NK-92 (cell line): ENCODE results near the gene PHF19.

Experiments used
- DNase-seq: peaks from one replicate; lab custom pipeline; 2025; ENCODE audit not compliant: unreplicated experiment; lab: John Stamatoyannopoulos, UW

The PHF19 gene

DNA sequence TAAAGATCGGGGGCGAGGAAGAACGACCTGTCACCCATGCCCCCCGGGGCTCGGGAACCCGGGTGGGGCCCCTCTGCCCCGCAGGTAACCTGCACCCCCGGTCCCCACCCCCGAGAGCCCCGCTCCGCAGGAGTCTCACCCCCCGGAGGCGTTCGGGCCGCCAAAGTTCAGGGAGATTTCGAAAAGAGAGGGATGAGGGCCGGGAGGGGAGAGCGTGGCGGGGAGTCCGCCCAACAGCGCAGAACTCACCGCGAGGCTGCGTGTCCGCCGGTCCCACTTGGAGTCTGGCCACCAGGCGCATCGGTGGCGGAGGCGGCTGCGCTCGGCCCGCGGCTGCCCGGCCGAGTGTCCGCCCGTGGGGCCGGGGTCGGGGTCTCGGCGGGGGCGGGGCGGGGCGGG lies at the start of gene PHF19:
TSS of gene PHF19 (minus strand) at position 347 of the 399 bp plus-strand sequence. CDS start 2,447 bp downstream, outside the sequence.
- no peak for DNase-seq

DNA sequence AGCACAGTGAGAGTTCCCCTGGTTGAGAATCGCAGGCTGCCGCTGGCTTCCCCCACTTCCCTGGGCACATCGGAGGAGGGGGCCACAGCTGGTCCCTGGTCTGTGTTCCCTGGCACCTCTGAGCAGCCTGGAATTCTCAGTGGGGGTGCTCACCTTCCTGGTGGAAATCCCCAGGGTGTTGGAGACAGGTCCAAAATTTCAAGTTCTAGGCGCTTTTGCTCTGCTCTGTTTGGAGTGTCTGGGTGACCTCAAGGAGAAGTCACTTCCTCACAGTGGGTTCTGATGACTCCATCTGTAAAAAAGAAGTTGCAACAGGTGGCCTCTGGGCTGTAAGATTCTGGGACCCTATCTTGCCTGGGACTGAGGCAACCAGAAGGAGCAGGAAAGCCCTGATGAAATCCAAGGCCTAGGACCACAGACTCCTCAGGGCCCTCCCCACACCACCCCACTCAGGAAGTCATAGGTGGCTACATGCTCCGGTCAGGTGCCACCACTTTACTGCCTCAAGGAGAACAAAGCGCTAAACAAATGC lies 49.5 kb upstream of the PHF19 start, which contains the start of gene TRAF1:
TSS of gene TRAF1 (minus strand) at position 400 of the 532 bp plus-strand sequence. CDS start 721 bp downstream, outside the sequence.
- DNase-seq, result no peak

DNA sequence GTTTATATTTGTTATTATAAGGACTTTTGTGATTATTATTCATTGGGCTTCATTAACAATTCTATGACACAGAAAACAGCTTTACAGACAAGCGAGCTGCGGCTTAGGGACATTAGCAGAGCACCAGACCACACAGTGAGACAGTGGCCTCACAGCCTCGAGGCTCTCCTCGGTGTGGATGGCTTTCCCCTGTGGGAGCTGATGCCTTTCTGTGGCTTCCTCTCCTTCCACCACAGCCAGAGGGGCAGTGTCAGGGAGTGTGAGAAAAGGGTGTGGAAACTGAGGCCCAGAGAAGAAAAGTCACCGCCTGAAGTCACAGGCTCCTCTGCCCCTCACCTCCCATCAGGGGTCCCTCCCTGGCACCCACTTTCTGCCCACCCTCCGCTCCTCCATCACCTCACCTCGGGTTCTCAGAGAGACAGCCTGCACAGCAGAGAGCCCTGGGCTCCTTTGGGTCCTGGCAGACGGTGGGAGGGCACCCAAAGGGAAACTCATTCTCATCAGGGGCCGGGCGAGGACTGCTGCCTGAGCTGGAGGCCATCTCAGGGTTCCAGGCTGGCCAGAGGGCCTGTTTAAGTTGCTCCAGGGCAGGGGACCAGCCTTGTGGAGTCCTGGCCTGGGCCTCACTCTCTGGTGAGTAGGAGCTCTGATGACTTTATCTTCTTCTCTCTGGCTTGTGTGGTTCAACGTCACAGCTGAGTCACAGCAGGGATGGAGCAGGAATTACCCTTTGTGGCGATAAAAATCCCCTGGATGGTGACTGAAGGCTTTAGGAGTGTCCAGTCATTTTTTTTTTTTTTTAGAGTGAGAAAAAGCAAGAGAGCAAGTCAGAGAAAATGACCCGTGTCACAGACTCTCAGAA lies 48.8 kb upstream of the PHF19 start:
- DNase-seq, result no peak

DNA sequence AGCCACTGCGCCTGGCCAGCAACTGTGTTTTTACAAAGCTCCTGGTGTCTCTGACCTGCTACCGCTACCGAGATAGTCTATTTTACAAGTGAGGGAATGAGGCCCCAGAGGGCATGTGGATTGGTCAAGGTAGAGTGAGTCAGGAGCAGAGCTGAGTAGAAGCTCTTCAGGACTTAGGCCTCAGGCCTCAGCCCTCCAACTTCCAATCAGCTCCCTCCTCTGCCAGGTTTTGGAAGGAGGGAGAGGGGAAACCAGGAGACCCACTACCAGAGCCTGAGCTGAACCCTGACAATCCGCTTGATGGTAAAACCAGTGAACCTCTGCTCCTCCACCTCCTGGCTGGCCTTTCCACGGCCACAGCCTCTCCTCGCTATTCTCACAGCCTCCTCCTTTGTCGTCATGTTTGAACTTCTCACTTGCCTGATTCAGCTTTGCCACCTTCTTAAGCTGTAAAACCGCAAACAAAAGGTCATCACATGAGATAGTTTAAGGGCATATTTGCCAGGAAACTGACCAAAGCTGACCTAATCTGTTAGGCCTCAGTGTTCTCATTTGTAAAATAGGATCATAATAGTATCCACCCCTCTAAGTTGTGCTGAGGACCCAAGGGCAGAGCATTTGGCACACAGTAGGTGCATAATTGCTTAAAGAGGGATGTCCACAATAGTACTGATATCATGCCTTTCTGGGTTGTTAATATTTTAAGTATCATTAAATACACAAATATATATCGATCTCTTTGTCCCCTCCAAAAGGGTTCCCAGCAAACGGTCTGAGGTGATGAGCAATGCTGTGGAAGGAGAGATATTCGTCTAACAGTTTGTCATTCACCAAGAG lies 47.9 kb upstream of the PHF19 start:
- no peak for DNase-seq

DNA sequence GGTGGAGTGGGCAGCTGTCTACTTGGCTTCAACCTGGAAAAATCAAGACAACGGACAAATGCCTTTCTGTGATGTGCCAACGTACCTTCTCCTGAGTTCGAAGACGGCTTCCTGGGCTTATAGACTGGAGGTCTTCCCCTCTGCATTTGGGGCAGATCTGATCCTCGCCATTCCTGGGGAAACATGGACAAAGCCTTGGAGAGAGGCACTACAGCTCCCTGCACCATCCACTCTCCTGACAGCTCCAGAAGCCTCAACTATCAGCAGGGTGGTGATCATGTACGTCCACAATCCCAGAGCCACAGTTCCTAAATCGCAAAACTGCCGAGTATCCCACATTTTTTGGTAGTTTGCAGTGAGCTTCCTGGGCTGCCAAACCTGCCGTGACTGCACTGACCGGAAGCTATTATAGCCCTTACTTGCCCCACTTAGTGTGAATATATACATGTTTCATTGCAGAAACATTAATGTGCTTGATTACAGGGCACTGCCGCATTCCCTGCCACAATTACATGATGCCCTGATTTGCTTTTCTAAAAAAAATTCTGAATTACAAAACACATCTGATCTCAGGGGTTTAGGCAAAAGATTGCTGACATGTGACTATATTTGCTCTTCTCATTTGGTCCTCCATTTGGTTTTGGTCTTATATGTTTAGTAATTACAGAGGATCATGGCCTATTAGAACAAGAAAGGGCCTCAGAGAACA lies 46.8 kb upstream of the PHF19 start:
- no peak for DNase-seq

DNA sequence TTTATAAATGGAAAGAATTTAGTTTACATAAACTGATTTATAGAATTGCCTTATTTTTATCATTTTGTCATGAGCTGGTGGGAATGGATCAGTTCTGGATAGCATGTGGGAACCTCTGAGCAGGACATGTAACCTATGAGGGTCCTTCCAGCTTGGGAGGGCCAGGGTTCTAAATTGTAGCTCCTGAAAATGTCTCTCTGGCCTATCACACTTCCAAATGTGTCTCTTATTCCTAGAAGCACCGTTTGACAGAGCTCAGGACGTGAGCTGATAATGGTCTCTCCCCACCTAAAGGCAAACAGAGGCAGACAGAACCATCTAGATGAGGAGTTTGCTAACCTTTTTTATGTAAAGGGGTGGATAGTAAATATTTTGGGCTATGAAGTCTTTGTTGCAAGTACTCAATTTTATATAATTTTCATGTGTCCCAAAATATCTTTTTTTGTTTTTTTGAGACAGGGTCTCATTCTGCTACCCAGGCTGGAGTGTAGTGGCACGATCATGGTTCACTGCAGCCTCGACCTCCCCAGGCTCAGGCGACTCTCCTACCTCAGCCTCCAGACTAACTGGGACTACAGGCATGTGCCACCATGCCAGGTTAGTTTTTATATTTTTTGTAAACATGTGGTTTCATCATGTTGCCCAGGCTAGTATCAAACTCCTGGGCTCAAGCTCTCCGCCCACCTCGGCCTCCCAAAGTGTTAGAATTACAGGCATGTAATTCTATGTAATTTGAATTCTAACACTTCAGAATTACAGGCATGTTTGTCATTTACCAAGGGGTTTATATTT lies 45.6 kb upstream of the PHF19 start:
- DNase-seq, result no peak

DNA sequence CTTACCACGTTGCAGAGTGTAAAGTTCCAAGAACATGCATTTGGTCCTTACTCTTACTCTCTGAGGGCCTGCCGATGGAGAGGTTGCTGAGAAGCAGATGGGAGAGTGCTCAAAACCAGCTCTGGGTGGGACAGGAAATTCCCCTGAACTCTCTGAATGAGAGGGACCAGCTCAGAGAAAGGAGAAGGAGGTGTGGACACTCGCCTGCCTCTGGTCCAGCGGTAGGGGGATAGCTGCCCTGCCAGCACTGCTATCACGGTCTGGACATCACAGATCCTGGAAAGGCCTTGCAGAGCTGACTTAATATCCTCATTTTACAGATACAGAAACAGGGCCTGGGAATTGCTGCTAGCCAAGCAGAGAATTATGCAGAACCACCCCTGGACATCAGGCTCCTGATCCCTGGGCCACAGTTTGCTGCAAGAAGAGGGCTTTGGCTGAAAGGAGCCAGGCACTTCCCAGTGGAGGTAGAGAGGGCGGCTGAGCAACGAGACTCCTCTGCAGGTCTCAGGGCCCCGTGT lies 44.7 kb upstream of the PHF19 start:
- no peak for DNase-seq

DNA sequence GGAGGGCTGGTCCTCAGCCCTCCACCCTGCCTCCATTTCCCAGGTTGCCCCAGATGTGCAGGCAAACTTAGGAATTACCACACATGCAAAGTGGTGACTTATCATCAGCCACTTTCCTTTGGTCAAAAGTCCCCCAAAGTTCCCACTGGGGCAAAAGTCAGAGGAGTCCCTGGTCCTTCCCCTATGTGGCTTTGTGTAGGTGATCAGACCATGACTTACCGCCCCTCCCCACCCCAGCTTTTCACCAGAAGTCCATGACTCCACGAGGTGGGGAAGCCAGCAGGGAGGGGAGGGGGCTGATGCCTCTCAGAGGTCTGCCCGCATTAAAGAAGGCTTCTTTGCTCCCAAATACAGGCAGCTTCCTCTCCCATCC lies 43.8 kb upstream of the PHF19 start:
- no peak for DNase-seq

DNA sequence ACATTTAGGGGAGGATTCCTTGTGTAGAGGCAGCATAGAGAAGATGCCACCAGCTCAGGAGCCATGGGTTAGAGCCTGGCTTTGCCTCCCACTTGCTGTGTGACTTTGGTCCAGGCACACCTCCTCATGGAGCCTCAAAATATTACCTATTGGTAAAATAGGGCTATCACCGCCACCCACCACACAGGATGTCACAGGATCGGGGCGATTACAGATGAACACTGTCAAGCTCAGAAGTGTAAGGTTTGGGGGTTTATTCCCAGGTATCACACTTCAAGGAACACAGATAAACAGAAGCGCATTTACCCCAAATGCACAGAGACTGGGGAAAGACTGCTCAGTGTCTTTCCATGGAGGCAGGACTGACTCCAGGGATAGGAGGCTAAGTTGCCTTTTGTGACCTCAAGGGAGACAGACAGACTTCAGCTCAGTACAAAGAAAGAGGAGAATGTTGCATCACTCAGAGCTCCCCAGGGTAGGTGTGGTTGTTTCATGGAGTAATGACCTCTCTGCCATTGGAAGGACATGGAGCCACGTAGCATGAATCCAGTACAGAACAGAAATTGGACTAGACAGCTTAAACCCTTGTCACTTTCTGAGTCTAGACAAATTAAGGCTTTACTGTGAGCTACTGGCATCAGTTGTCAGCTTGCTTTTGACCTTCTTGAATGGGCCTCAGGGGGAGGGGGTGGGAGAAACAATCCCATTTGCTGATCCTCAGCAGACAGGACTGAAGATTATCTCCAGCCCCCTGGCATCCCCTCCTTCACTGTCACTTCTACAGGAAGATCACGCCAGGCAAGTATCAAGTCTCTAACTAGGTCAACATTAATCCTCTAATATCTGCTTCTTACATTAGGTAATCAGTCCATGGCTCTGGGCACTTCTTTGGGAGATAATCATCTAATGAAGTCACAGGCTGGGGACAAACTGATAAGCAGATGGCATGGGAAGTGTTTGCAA lies 43.1 kb upstream of the PHF19 start:
- no peak for DNase-seq

DNA sequence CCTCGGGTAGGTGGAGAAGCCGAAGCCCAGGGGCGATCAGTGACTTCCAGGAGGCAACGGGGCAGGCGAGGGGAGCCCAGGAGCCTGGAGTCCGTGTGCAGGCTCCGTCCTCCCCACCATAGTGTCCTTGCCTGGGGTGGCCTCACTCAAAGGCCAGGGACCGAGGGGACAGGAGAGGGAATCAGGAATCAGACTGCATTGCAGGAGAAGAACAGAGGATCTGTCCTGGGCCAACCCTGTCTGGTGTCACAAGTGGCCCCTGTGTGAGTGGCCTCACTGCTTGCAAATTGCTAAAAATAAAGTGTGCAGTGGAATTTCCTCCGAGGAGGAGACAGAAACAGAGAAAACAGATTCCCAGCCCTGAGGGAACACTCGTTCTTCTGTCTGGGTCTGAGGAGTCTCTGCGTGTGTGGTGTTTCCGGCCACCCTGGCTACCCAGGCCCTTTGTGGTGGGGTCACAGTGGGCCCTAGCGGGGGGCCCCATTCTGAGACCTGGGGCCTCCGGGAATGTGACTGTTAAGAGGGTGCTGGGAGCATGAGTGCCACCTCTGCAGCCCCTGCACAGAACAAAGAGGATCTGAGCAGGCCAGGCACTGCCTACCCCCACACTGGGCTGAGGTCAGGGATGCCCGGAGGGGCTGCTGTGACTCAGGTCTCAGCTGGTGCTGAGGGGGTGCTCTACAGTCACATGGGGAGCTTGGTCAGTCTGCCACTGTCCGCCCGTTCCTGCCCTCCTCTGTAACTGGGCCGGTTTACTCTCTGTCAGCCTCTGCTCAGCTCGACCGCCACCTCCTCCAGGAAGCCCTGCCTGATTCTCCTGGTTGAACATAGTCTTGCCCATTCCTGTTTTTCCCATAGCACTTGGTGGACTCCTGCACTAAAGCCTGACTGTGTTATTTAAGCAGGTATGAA lies 42.2 kb upstream of the PHF19 start:
- DNase-seq, result no peak

DNA sequence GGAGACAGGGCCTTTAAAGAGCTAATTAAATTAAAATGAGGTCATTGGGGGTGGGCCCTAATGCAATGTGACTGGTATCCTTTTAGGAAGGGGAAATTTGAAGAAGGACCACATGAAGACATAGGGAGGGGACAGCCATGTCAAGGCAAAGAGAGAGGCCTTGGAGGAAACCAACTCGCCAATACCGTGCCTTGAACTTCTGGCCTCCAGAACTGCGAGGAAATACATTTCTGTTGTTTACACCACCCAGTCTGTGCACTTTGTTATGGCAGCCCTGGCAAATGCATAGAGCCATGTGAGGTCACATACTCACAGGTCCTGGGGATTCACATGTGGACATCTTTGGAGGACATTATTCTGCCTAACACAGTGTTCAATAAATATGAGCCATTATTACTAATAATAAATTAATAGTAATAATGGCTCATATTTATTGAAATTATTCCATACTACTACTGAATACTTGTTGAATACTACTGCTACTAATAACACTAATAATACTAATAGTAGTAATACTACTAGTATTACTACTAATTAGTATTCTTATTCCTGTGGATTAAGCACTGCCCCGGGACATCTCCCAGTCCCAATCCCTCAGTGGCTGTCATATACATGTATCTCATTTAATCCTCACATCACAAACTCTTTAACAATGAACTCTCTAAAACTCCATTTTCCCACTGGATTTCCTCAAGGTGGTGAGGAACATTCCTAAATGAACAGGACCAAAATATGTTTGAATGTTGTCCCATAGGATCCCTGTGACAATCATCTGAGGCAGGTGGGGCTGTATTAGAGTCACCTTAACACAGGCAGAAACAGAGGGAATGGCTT lies 41.2 kb upstream of the PHF19 start:
- DNase-seq, result no peak

DNA sequence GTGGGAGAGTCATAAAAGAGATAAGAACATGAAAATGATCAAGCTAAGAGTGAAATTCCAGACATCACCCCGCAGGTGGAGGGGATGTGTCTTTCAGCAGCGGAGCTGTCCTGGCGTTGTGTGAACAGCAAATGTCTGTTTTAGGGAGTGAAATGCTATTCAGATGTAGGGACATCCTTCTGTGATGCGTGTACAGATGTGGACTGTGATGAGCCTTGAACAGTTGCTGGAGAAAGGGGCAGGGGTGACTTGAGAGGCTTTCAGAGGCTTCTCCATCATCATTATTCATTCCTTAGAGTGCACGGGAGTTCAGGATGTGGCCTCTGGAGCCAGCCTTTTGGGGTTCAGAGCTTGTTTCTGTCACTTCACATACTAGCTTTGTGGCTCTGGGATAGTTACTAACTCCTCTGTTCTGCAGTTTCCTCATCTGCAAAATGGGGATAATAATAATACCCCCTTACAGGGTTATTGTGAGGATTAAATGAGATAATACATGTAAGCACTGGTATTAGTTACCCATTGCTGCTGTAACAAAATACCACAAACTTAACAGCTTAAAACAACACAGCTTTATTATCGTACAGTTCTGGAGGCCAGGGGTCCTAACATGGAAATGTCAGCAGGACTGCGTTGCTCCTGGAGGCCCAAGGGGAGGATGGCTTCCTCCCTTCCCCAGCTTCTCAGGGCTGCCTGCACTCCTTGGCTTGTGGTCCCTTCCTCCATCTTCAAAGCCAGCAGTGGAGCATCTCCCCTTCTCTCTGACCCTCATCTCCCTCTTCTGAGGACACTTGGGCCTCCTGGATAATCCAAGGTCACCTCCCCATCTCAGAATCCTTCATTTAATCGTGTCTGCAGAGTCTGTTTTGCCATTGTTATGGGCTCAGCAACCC lies 40.2 kb upstream of the PHF19 start:
- DNase-seq, result no peak

DNA sequence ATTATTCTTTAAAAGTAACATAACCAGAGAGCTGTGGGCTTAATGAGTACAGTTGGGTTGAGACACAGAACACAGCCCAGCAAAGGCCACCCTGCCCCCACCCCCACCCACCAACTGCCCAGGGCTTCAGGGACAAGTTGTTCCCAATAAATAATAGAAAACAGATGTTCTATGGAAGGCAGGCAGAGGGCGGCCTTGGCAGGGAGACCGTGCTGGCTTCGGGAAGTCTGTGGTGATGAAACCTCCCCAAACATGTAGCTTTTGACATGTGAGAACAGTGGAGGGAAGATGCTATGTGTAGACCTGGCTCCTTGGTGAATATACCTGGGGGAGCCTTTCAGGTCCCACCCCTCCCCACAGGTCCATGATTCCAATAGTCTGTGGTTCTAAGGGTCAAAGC lies 39.6 kb upstream of the PHF19 start:
- DNase-seq, result no peak

DNA sequence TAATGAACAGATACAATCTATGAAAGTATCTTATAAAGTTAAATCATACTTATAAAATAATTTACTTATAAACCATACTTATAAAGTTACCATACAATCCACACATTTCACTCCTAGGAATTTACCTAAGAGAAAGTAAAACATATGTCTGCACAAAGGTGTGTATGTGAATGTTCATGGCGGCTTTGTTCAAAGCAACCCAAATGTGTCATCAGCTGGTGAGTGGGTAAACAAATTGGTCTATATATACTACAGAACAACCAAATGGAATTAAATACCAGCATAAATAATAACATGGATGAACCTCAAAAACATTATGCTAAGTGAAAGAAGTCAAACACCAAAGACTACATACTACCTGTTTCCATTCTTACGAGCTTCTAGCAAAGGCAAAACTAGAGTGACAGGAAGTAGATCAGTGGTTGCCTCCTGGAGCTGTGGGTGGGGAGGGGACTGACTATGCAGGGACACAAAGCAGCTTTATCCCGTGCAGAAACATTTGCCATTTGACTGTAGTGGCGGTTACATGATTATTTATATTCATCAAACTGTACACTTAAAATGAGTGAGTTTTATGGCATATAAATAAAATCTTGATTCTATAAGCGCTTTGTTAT lies 39.0 kb upstream of the PHF19 start:
- no peak for DNase-seq

DNA sequence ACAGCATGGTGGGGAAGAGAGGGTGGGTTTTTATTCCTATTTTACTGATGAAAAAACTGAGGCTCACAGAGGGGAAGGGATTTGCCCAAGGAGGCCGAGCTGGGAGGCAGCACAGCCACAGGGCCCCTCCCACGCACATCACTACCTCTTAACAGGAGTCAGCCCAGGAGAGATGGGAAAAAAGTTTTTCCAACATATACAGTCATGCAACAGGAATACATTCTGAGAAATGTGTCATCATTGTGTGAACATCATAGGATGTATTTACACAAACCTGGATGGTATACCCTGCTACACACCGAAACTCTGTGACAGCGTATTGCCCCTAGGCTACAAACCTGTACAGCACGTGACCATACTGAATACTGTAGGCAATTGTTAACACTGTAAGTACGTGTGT lies 38.0 kb upstream of the PHF19 start:
- DNase-seq, result no peak

DNA sequence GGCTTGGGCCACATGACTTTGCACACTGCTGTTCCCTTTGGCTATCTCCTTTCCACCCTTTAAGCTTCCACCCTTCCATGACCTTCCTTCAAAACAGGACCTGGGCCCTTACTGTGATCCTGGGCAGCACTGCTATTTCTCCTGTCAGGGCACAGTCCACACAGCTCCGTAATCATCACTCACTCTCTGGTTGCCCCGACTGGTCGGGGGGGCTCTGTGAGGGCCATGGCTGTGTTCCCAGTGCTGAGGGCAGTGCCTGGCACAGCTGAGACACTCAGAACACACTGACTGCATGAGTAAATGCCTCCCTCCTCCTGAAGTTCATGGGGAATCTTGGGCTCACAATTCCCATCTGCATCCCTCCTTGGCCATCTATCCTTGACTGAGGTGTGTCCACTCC lies 37.4 kb upstream of the PHF19 start:
- DNase-seq, result no peak
